Stimulated activated CD4-positive, alpha-beta T cell treated with anti-CD3 and anti-CD28 coated beads, TNF-alpha, amount 100 ng/mL, for 48 hours (primary cell): ENCODE data around the gene RPS27A.
"Not testable (repeated sequence)": the region's sequence is repeated elsewhere in the genome, so short reads cannot be mapped to it uniquely, and the experiment has no call there.

Experiments used
- DNase-seq, 3 donors: peaks; one replicate each; pipeline ENCODE4 v3.0.0-alpha.2; 2020; ENCODE audit warnings: low read depth in 3 of 3

Gene RPS27A

GRCh38 chr2:55232084-55232862 lies at the start of gene RPS27A, which contains the start of gene CLHC1:
TSS of gene RPS27A (plus strand) at chr2:55232688. CDS start at chr2:55232825, 137 bp downstream.
TSS of gene CLHC1 (minus strand) at chr2:55232293. CDS start at chr2:55222411, 9,882 bp downstream.
- peak; percentile 86 to 87 (median 86) for DNase-seq

GRCh38 chr2:55186837-55187236 lies 45.7 kb upstream of the RPS27A start:
- DNase-seq = not testable (repeated sequence)

DNA sequence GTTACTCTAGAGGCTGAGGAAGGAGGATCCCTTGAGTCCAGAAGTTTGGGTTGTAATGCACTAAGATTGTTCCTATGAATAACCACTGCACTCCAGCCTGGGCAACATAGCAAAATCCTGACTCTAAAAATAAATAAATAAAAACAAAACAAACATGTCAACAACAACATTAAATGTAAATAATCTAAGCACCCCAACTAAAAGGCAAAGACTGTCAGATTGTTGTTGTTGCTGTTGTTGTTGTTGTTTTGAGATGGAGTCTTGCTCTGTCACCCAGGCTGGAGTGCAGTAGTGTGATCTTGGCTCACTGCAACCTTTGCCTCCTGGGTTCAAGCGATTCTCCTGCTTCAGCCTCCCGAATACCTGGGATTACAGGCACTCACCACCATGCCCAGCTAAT lies 40.6 kb upstream of the RPS27A start:
- DNase-seq = not testable (repeated sequence)

DNA sequence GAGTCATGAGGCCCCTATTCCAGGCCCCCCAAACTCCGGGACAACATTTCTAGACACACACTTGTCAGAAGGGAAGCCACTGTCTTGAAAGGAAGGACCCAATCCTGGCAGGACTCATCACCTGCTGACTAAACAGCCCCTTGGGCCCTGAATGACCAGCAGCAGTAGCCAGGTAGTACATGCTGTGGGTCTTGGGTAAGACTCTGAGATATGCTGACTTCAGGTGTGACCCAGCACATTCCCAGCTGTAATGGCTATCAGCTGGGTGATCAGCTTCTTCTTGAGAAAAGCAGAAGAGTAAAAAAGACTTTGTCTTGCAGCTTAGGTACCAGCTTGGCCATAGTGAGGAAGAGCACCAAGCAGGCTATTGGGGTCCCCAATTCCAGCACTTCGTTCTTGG lies 36.0 kb upstream of the RPS27A start:
- no peak for DNase-seq

- DNase-seq = no peak
Measured at GRCh38 chr2:55200416-55200815, 32.1 kb upstream of the RPS27A start.

DNA sequence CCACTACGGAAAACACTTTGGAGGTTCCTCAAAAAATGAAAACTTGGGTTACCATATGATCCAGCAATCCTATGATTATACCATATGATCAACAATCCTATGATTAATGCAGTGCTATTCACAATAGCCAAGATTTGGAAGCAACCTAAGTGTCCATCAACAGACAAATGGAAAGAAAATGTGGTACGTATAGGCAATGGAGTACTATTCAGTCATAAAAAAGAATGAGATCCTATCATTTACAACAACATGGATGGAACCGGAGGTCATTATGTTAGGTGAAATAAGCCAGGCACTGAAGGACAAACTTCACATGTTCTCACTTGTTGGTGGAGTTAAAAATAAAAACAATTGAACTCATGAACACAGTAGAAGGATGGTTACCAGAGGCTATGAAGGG lies 28.0 kb upstream of the RPS27A start:
- no peak for DNase-seq

DNA sequence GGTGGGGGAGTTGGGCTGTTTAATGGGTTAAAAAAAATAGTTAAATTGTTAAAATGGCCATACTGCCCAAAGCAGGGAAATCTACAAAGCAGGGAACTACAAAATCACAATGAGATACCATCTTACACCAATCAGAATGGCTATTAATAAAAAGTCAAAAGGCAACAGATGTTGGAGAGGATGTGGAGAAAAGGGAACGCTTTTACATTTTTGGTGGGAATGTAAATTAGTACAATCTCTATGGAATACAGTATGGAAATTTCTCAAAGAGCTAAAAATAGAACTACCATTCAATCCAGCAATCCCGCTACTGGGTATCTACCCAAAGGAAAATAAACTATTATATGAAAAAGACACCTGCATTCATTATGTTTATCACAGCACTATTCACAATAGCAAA lies 27.5 kb upstream of the RPS27A start:
- no peak for DNase-seq

DNA sequence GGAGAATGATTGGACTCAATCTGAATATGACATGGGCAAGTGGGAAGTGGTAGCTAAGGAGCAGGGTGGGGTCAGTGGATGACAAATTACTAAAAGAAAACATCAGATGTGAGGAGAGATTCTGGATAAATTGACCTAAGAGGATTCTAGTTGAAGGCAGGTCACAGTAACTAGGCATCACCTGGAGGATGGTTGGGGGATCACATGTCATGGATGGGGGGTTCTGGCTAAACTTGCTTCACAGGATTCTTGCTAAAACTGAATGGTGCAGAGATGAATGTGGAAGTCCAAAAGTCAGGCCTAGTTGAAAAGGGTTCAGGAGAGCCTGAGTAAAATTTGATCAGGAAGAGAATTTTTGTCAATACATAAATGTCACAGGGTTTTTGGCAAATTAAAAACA lies 18.7 kb upstream of the RPS27A start:
- DNase-seq = no peak

GRCh38 chr2:55223958-55224760 lies 8.3 kb upstream of the RPS27A start:
- DNase-seq = no peak

DNA sequence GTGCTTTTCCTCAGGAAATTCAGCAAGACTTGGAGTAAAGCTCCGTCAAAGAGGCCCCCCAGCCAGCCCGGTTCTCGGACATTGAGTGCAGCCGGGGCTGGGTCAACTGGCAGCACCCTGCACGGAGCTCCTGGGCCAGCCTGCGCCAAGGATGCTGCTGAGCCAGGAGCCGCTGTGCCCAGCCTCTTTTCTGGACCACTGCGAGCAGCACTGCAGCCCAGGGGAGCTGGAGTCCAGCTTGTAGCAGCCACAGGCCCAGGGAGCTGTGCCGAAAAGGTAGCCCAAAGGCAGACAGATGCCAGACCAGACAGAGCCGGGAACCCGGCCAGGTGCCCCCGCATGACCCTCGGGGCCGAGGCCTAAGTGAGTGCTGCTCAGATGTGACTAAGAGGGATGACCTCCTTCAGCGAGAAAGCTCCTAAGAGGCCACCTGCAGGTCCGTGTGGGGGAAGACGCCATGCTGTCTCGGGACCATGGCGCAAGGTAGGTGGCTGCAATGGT lies 7.7 kb upstream of the RPS27A start:
- DNase-seq = no peak

DNA sequence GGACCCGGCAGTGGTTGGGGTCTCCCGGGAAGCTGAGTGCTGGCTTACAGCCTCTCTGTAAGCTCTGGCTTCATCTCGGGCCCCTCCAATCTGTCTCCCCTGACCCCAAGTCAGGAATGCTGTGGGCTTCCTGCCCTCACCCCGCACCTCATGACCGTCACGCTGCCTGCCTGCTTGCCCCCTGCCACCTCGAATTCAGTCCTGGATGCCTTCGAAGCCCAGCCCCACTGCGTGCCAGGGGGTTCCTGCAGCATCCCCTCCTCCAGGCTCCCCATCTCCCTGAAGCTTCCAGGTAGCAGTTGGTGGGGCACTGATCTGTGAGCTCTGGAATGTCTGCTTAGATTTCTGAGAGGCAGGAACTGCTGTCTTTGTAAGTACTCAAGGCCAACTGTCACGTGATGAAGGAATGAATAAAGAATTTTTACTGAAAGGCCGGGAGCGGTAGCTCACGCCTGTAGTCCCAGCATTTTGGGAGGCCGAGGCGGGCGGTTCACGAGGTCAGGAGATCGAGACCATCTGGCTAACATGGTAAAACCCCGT lies 6.9 kb upstream of the RPS27A start:
- no peak for DNase-seq

DNA sequence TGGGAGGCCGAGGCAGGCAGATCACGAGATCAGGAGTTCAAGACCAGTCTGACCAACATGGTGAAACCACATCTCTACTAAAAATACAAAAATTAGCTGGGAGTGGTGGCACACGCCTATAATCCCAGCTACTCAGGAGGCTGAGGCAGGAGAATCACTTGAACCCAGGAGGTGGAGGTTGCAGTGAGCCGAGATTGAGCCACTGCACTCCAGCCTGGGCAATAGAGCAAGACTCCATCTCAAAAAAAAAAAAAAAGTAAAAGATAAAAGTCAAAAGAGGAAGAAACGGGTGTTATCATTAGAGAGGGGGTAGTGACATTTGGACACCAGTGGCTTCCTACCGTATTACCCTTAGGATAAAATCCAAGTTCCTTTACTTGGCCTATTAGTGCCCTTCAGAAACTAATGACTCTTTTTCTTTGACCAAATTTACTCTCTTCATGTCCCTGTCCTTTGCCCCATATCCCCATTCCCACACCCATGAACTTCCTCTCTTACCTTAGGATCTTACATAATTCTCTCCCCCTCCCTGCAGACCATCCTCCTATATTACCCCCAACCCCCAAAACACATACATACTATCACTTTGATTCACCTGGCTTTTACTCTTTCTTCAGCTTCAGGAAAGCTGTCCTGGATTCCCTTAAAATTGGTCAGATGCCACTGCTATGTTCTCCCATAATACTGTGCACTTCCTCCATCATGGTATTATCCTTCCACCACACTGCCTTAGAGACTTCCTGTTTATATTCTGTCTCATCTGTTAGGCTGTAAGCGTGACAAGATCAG lies 4.9 kb upstream of the RPS27A start:
- DNase-seq = not testable (repeated sequence)

DNA sequence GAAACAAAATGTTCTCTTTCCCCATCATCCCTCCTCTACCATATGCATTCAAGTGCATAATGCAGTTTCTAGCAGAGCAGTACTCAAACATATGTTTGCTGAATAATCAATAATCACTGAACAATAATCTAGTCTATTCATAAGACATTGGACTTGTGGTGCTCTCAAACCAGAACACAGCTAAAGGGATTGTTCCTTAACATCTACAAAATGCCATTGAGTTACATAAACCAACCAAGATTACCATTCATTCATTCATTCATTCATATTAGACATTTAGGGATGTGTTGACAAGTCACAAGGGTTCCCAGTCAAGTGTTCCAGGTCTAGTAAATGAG lies 4.3 kb upstream of the RPS27A start:
- no peak for DNase-seq

DNA sequence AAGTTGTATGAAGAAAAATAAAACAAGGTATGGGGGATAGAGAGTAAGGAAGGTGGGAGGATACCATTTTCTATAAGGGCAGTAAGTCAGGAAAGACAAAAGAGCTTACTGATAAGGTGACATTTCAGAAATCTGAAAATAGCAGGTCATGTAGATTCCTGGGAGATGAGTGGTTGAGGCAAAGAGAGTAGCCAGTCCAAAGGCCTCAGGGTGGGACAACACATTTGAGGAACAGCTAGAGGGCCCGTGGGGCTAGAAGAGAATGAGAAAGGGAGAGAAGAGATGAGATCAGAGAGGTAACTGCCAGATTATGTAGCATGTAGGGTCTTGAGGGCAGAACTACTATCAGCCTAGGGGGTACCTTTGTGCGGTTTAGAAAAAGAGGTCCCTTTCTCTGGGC lies 3.3 kb upstream of the RPS27A start:
- DNase-seq = no peak

DNA sequence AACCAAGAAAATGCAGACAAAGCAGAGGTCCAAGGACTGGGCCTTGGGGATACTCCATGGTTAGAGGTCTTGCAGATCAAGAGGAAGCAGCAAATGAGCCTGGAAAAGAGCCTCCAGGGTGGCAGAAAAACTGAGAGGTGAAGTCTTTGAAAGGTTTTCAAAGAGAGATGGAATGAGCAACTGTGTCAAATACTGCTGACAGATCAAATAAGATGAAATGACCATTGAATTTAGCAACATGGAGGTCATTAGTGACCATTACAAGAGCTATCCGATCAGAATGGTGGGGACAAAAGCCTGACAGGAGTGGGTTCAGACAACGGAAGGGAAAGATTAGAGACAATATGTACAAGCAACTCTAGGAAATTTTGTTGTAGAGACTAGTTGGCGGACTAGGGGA lies 1.9 kb upstream of the RPS27A start:
- no peak for DNase-seq

- no peak for DNase-seq
Measured at GRCh38 chr2:55231546-55232083, 873 bp upstream of the RPS27A start.

DNA sequence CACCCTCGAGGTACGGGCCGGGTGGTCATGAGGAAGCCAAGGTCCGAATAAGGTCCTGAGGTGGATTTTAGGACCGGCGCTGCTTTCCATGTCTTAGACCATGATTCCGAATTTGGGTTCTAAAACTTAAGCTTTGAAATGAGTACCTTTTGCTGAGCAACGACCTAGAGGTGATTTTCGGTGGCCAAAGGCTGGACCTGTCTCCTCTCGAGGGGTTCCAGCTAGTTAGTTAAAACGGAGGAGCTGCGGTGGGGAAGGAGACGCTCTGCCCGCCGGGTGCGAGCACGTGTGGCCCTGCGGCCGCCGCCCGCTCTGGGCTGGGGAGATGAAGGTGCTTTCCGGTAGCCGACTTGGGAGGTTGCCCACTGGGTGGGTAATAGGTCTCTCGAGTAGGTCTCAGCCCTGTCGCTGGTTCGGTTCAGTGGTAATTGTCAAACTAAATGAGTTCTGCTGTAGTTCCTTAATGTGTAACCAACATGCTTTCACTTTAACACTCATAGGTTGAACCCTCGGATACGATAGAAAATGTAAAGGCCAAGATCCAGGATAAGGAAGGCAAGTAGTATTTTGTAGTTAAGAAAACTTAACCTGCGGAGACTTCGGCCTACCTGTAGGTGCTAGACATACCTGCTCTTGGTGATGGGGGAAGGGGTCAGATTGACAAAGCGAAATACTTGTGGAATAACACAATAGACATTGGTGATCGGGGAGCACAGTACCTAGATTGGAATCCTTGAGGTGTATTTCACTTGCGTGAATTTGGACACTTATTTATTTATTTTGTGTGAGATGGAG lies 572 bp downstream of the RPS27A start:
- DNase-seq = peak in 1 of 3 donors; percentile 8

DNA sequence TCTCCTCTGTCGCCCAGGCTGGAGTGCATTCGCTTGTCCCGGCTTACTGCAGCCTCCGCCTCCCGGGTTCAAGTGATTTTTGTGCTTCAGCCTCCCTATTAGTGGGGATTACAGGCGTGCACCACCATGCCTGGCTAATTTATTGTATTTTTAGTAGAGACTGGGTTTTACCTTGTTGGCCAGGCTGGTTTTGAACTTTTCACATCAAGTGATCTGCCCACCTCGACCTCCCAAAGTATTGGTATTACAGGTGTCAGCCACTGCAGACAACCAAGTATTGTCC lies 1.1 kb downstream of the RPS27A start:
- no peak for DNase-seq

DNA sequence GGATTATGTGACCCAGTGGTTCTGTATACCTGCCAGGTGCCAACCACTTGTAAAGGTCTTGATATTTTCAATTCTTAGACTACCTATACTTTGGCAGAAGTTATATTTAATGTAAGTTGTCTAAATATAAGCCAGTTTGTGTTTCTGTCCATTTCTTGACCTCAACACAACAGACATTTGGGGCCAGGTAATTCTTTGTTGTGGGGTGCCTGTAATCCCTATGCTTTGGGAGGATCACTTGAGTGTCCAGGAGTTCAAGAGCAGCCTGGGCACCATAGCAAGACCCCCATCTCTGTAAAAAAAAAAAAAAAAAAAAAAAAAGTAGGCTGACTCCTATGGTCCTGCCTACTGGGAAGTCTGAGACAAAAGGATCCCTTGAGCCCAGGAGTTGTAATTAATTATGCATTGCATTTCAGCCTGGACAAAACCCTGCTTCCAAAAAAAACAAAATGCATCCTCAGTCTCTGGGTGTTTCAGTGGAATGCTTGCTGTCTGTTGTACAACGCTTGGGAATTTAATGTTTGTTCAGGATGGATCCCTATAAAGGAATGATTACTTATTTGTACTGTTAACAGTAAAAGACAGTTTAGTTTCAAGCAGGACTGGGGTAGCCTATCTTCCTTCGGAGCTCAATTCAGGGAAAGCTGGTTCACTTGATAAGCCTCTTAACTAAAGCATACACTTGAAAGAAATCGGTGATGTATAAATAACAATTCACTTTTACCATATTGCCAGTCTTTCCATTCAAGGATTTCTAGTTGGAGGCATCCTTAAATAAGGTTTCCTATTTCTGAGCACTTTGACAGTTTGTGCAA lies 3.4 kb downstream of the RPS27A start:
- no peak for DNase-seq

DNA sequence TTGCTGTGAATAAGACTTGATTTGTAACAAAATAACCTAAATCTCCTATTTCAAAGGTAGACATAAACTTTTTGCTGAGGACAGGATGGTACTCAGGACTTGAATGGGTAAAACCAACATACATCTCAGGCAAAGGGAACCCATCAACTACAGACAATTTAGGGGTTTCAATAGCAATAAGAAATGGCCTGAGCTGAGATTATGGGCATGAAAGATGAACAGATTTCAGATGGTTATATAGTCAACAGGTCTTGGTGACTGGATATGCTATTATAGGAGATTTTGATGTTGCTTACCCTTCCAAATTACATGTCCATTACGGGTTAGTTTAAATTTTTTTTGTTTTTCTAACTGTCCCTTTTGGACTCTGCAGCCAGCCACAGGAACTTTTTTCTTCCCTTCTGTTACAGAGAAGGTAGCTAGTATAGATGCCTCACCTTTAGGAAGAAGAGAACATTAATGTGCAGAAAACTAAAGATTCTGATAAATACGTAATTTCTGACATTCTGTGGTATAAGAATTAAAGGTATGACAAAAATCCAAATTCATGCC lies 4.6 kb downstream of the RPS27A start:
- DNase-seq = no peak
